T1000 (cell line): ENCODE measurements around the gene PTPRF.

ENCODE experiments used
- DNase-seq: peaks from one replicate; lab custom pipeline; 2025; ENCODE audit warnings: mixed read lengths; lab: John Stamatoyannopoulos, UW

Gene PTPRF

DNA sequence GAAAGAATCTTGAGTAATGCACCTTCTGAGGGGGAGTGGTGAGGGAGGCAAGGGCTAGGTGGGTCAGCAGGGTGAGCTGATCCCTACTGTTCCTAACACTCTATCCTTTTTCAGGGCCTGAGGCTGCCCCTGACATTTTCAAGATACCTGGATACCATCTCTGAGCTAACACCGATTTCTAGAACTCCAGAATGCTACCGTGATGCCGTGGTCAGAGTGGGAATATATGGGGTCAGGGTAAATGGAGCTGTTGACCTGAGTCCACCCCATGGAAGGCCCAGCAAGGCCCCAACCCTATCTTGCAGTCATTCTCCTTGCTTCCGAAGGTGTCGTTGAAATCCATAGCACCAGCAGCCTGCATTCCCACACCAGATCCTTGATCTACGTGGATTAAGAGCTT, 18.0 kb upstream of the PTPRF start:
- no peak for DNase-seq

DNA sequence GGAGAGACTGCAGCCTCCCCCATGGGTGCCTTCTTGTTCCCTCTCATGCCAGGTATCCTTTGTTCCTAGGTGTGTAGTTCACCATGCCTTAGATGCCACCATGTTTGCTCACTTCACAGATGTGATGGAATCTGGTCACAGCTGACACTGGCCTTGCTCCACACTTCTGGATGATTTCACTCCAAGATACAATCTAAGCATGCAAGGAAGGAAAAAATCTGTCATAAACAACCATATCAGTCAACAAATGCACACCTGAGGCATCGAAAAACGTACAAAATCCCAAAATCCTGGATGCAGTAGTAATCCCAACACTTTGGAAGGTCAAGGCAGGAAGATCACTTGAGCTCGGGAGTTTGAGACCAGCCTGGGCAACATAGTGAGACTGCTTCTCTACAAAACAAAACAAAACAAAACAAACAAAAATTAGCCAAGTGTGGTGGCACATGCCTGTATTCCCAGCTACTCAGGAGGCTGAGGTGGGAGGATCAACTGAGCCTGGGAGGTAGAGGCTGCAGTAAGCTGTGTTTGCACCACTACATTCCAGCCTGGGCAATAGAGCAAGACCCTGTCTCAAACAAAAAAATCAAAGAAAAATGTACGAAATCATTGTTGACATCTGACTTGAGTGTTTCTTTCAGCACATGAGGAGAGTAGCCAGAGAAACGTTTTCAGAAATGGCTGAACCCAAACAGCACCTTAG, 17.1 kb upstream of the PTPRF start:
- DNase-seq, result no peak

DNA sequence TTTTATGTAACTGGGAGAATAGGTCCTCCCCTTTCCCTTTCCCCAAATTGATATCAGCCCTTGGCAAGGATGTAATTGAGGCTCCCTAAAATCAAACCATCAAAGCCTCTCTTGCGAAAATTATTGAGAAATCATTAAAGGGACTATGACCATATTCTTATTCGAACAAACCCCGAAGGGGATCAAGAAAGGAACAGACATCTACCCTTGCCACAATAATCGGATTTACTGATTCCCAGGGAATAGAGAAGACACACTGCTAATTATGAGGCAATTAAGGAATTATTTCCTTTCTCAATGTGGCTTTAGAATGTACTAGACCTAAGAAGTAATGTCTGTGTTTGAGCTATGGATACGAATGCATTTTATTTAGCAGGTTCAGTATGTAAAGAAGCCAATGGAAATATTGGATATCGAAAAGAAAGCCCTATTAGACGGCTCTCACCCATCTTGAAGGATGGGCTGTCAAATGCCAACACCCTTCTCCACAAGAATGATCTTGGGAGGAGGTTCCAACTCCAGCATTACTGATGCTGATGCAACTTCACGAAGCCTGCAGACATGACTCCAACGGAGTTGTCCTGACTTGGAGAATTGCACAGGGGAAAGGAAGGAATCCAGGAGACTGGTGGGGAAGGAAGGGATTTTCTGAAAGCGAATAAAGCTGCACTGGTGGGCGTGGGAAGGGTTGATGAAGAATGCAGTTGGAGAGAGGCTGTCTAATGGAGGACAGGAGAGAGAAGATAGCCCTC, 11.6 kb upstream of the PTPRF start:
- no peak for DNase-seq

DNA sequence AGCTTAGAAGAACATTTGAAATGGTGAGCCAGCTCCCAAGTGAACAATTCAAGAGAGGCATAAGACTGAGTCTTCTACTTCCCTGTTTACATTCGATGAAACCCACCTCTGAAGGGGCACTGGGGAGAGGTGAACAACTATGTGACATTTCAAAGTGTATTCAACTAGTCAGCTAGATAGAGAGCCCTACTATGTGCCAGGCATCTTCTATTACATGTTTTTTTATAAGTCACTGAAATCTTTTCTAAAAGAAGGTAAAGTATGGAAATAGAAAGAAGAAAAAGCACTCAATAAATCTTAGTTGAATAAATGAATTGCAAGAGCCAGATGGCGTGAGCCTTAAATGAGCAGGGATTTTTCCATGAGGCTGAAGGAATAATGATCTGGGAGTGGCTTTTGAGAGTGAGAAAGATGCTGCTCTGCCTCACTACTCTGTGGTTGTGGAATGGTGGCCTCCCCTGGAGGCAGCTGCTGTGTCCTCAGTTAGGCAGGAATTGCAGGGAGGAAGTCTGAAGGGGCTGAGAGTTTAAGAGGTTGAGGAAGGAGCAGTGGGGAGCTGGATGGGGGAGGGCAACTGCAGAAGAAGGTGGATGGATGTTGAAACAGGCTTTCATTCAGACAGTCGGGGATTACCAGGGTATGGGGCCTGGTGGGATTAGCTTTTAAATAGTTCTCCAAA, 10.4 kb upstream of the PTPRF start:
- no peak for DNase-seq

DNA sequence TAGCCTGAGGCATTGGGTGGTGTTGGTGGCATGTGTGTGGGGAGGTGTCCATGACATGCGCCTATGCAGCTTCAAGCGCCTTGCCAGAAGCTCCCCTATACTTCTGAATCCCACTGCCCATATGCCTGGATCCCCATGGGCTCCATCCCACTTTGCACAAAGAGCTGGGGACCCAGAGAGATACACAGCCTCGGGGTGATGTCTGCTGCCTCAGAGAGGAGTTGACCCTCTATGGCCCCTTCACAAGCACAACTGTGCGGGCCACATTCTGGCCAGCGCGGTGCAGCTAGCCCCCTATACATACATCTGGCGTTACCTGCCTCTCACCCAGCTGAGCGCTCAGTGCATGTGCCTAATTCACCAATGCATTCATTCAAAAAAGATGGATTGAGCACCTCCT, 9.6 kb upstream of the PTPRF start:
- no peak for DNase-seq

DNA sequence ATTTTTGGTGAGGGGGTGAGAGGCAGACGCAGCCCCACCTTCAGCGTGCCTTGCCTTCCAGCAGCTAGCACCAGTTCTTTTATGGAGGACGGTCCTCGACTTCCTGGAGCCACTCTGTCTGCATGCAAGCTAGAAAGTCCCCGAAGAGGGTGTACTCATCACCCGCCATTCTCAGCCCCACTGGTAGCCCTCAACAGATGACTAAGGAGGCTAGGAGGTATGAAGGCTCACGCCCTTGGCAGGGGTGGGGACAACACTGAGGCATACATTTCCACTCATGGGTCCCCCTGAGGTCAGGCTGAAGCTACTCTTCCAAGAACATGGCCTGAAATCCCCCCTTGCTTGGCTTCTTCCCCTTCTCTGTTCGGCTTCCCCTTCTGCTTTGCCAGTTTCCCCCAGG, 8.9 kb upstream of the PTPRF start:
- DNase-seq, result no peak

DNA sequence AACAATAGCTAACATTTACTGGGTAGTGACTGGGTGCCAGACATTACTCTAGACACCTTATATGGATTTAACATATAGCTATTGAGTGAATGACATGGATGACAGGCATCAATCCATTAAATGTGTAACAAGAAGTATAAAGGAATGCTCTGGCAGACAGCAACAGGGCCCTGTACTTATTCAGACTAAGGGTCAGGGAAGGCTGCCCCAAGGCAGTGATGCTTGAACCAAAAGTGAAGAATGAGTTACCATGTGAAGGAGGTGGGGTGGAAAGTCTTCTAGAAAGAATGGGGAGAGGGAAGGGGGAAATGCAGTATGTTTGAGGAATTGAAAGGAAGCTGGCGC, 8.3 kb upstream of the PTPRF start:
- DNase-seq, result no peak

DNA sequence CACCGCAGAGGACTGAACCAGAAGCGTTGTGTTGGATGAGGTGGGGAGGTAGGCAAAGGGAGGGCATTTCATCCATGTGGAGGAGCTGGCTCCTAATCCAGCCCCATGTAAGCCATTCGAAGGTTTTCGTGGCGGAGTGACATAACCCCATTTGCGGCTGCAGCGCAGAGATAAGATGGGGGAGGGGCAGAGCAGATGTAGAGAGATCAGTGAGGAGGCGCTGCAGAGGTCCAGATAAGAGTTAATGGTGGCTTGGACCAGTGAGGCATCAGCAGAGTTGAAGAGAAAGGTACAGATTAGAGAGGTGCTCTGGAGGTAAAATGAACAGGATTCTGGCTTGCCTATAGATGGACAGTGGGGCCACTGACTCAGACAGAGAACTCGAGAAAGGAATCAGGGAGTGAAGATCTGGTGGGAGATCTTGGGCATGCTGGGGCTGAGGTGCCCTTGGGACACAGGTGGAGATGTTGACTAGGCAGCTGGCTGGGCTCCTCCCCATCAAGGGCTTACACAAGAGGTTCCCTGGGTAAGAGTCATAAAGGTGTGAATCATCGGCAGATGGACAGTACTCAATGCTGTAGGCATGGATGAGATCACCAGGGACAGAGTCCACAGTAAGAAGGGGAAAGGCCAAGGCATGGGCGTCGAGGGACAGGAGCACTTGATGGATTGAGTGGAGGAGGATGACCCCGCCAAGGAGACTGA, 7.8 kb upstream of the PTPRF start:
- DNase-seq, result peak; percentile 62

DNA sequence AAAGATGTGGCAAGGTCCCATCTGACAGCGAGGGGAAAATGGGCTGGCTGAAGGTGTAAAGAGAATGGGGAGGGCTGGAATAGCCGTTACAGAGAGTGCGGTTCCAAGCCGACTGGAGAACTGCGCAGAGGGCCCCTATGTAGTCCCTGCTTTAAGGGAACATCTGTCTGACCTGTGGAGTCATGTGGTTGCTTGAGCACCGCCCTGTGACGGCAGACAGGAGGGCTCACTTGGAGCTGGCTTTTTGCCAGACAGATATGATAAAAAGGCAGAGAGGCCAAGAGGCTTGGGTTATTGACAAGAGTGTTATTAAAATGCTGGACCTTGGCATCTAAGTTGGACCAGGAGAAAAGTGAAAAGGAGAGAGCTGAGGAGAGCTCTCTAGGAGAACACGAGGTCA, 5.9 kb upstream of the PTPRF start:
- no peak for DNase-seq

DNA sequence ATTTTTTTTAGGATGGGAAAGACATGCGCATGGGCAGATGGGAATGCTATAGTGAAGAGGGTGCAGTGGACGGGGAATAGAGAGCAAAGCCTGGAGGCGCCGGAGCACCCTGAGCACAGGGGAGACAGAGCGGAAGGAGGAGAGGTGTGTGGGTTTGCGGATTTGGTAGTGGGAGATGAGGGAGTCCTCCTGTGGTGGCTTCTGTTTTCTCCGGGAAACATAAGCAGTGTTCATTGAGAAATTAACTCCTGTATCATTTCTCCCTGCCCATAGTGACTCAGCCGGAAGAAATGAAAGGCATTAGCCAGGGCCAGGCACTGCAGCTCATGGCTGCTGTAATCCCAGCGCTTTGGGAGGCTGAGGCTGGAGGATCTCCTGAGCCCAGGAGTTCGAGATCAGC, 4.7 kb upstream of the PTPRF start:
- DNase-seq, result peak; percentile 29

DNA sequence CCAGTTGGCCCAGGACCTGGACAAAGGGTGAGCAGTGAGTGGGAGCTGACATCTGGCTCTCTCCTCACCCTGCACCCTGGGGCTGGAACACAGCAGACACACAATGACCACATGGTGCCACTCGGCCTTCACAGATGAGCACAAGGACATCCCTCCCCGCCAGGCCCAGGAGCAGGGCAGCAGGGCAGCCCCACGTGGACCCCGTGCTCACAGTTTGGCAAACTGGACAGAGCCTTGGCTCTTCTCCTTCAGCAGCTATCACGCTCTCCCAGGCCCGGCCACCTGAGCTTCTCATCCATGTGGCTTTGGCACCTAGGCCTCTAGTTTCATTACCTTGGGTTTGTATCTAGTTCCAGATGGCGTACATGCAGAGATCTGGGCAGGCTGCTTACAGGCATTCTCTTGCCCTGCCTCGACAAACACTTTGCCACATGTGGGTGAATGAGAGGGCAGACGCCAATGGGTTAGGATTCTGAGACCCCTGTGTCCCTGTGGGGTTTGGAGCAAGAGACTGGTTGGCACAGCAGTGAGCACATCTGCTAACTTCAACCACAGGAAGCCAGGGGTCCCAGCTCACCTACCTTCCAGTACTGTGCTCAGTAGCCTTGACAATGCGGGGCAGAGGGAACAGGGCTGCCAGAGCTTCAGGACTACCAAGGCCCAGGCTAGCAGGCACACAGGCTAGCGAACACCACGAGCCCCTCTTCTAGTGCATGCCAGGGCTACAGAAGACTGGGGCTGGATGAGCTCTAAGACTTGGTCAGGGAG, 3.4 kb upstream of the PTPRF start:
- no peak for DNase-seq

DNA sequence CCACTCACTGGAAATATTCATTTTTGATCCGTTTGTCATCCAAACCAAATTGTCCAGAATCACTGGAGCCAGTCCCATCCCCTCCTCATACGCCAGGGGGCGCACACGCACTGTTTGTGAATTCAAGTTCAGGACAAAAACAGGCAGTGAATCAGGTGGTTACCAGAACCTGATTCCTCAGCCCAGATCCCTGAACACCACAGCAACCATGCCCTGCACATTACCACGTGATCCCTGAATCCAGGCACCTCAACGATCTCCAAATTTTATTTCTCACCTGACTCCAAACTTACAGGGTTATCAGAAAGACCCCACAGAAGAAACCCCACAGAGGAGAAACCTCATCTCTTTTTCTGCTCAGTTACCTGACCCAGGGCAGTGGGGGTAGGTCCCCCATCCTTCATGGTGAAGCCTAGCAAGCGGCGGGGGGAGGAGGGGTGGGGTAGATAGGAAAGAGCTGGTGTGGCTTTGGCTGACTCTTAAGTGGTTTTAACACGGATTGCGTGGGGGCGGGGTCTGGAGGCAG, 1.4 kb upstream of the PTPRF start:
- DNase-seq, result peak; percentile 80

DNA sequence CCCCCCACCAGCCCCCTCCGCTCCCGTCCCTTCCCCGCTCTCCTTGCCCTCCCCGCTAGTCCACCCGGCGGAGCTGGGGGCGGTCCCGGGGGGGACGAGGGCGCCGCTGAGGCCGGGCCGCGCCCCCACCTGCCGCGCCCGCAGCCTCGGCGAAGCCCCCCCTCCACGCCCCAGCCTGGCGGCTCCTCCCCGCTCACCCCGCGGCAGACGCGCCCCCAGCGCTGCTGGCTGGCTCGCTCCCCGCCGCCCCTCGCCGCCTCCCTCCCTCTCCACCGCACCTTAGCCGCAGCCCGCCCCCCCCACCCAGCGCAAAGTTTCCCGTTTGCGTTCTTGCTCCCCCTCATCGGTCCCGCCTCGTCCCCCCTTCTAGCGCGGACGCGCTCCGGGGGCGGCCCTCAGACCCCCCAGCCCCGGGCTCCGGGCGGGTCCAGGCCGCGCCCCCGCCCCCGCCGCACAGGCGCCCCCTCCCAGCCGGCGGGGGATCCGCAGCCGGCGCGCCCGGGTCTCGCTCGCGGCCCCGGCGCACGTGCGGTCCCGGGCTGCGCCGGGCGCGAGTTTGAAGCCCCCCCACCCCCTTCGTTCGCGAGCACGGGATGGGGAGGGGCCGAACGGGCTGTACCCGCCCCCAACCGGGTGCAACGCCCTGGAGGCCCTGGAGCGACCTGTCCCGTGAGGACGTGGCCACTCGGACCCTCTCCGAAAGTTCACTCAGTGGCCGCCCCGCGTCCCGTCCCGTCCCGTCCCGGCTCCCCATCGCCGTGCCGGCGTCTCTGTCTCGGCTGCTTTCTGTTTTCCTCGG, 623 bp downstream of the PTPRF start:
- peak; percentile 39 for DNase-seq

DNA sequence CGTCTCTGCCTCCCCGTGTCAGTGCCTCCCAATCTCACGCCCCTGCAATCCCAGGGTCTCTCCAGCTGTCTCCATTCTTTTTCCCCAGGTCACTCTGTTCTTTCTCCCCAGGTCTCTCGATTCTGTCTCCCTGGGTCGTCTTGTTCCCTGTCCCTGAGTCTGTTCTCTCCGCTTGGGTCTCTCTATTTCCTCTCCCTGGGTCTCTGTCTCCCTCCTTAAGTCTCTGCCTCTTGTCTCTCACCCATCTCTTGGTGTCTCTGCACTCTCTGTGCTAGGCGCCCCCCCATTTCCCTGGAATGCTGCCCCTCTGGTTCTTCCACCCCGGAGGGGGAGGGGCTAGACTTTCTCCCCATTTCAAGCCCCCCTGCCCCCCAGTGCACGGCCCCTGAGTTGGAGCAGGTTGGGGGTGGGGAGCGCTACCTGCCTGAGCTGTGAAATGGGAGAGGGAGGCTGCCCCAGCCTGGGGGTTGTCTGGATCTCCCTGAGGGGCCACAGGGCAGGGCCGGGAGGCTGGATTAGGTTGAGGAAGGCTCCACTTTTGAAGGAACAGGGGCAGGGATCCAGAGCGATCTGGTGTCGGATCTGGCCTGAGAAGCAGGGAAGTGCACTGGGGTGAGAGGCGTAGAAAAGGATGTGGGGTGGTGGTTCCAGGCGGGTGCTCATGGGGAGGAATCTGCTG, 1.4 kb downstream of the PTPRF start:
- no peak for DNase-seq

DNA sequence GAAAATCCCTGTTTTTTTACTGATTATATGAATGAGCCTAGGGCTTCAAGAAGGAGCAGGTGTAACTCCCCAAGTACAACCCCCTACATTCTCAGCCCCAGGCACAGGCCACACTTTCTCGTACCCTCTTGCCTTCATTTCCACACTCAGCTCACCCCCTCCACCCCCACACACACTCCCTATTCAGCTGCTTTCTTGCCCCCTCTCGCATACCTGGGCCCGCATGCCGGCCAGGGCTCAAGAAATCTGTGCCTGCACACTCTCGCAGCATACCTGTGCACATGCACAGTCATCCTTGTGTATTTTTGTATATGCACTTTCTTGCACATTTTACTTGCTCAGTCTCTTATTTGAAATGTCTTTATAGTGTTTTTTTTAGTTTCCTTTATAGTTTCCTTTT, 2.0 kb downstream of the PTPRF start:
- DNase-seq, result no peak

DNA sequence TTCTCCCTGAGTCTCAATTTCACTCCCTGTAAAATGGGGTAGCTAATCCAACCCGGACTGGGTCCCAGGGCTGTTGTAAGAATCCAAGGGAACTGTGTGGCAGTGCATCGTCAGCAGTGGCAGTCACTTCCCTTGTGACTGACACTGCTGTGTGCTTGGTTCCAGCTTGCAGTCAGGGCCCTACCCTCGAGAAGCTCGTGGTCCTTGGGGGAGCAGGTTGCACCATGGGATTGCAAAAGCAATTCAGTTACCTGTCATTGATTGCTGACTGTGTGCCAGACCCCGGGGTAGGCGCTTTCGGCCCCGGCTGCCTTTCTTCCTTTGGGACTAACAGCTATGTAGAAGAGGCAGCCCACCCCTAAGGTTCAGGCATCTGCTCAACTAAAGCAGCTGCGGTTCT, 2.9 kb downstream of the PTPRF start:
- DNase-seq, result no peak

DNA sequence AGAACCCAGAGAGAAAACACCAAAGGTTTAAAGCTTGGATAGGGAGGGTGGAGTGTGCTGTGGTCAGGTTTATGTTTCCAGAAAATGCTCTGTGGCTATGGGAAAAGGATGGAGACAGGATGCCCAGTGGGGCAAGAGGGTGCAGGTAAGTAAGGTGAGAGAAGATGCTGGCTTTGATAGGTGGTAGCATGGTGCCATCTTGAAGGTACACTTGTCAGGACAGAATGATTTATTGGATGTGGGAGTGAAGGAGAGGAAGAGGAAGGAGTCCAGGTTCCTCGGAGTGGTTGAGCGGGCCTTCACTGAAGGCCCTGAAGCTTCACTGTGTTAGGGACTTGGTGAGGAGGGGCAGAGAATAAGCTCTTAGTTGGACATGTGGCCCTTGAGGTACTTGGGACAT, 3.6 kb downstream of the PTPRF start:
- no peak for DNase-seq

DNA sequence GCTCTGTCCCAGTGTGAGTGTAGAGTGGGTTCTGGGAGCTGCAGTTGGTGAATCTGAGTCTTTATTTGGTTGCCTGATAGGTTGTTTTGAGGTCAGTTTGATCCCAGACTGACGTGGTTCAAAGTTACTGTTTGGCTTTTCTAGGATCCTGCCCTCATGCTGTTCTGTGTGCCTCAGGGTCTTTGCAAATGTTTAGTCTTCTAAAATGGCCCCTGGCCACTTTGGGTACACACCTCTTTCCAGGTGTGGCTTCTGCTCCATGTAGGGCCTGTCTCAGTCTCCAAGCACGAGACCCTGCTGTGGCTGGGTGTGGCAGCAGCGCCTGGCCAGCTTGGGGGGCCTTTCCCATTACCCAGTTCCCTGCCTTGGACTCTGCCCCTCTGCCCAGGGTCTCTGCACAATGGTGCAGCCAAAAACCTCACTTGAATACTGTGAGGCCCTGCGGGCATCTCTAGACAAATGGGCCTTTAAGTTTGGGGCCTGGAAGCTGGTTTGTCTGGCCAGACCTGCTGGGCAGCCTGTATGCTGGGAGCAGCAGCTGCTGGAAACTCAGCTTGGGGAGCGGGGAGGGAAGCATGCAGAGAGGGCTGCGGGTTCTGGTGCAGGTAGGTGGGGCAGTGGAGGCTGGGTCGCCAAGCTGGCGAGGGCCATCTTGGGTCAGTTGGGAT, 5.6 kb downstream of the PTPRF start:
- no peak for DNase-seq

DNA sequence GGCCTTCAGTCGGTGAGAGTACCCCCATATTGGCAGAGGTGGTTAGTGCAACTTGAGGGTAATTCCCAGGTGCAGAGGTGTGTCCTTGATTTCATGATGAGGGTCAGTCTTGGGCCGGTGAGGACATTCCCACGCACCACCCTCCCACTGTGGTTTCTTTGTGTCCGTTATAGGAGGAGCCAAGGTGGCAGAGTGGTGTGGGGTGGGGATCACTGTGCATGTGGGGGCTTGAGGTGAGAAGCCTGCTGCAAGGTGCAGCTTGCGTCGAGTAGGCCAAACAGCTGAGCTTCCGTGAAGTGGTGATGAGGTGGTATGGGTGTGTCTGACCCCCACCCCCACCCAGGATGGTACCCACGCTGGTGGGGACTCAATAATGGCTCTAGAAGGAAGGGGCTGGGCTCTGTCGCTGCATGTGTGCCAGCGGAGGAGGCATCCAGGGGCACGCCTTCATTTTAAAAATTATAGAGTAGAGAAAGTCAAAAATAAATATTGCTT, 6.2 kb downstream of the PTPRF start:
- no peak for DNase-seq
